Fibroblast of pulmonary artery (primary cell): ENCODE results near the gene SRBD1.
A peak's percentile ranks its signal among the peaks of the same experiment; 100 is the strongest.

Source experiments
- DNase-seq: peaks from one replicate; pipeline ENCODE4 v3.0.0-alpha.2; 2010; ENCODE audit warnings: low read depth
- H3K4me3 ChIP-seq: replicated peaks from 2 replicates; pipeline ENCODE4 v1.5.1; 2011; ENCODE audit warnings: low read depth, mild to moderate bottlenecking, control low read depth, low read length, moderate library complexity
- TF ChIP-seq, protein P1 (sequence below): IDR thresholded peaks from 2 replicates; pipeline ENCODE4 v1.5.1; 2011; ENCODE audit warnings: mild to moderate bottlenecking, control low read depth, low read length, inconsistent platforms; ENCODE audit errors: missing control alignments

Gene SRBD1

DNA sequence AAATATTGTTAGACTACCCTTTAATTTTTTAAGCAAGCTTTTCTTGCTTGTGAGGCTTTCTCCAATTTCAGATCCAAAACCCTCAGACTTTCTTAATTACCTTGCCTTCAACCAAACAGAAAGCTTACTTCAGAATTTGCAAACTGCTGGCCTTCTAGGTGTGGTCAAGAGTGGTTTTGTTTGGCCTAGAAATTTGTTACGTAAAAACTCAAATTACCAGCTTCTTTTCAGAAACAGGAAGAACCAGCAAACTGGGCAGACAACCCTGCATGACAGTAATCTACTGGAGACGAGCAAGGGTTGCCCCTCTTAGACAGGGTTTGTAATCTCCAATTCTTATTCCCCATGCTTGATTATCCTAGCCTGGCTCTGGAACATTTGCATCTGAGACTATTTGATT lies 27.1 kb downstream of the SRBD1 start:
- no peak overlapping the region for H3K4me3 ChIP-seq
- TF ChIP-seq, protein P1, sequence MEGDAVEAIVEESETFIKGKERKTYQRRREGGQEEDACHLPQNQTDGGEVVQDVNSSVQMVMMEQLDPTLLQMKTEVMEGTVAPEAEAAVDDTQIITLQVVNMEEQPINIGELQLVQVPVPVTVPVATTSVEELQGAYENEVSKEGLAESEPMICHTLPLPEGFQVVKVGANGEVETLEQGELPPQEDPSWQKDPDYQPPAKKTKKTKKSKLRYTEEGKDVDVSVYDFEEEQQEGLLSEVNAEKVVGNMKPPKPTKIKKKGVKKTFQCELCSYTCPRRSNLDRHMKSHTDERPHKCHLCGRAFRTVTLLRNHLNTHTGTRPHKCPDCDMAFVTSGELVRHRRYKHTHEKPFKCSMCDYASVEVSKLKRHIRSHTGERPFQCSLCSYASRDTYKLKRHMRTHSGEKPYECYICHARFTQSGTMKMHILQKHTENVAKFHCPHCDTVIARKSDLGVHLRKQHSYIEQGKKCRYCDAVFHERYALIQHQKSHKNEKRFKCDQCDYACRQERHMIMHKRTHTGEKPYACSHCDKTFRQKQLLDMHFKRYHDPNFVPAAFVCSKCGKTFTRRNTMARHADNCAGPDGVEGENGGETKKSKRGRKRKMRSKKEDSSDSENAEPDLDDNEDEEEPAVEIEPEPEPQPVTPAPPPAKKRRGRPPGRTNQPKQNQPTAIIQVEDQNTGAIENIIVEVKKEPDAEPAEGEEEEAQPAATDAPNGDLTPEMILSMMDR = no peak
- no peak for DNase-seq

DNA sequence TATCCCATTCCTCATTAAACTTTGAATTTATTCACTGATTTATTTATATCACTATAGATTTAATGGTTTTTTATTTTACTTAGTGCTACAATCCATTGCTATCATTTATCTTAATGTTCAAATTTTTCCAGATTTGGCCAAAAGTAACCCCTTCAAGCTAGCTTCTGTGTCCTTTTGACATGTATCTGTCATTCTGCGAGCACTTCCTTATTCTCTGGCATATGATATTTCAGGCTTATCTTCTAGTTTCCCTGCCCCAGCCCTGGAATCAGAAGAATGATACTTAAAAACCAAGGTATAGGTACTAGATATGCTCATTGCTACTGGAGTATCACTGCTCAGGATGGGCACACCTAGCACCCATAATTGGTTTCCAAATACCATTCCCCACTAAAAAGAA lies 28.5 kb downstream of the SRBD1 start:
- TF ChIP-seq, protein P1 = no peak
- no peak for DNase-seq
- no peak overlapping the region for H3K4me3 ChIP-seq

DNA sequence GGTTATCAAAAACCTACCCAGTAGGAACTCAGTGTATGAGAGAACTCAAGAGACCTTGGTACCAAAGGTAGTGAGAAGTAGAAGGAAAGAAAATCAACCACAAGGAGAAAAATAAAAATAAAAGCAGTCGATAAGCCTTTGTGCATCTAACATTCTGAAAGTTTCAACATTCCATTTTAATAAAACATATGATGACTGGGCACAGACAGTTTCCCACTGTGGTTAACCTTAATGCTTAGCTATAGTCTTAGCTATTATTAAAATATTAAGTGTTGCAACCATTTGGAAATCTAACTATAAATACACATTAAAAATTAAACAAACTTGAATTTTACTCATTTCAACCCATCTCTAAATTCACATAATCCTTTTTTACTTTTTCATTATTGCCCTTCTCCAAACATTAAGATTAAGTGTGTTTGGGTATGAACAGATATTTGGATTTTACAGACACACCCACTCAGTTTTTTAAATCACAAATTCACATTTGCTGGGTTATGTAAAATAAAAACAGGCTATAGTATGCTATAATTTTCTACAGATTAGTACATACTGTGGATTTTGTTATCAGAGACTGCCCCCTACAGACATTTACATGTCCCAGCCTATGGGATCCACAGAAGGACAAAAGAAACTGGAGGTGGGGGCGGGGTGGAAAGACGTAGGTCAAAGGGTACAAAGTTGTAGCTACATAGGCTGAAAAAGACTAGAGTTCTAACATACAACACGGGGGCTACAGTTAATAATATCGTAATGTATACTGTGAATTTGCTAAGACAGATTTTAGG lies 32.8 kb downstream of the SRBD1 start:
- peak; percentile 62 for DNase-seq
- H3K4me3 ChIP-seq = no peak overlapping the region
- TF ChIP-seq, protein P1 = peak; percentile 50

DNA sequence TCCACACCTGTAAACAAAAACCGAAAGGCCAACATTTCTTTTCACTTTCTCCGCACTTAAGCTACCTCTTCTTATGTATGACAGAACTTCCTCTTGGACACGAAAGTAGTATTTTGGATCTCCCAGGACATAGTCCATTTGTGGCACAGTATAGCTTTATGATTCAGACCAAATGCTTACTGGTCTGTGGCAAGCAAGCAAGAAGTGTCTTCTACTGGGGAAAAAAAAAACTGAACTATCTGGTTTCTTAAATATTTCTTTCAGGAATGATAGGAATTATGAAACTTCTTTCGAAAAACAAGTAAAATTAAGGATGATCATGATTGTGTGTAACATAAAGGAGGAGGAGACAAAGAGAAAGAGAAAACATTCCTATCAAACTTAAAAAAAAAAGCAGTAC lies 33.6 kb downstream of the SRBD1 start:
- TF ChIP-seq, protein P1 = no peak
- H3K4me3 ChIP-seq = no peak overlapping the region
- no peak for DNase-seq

DNA sequence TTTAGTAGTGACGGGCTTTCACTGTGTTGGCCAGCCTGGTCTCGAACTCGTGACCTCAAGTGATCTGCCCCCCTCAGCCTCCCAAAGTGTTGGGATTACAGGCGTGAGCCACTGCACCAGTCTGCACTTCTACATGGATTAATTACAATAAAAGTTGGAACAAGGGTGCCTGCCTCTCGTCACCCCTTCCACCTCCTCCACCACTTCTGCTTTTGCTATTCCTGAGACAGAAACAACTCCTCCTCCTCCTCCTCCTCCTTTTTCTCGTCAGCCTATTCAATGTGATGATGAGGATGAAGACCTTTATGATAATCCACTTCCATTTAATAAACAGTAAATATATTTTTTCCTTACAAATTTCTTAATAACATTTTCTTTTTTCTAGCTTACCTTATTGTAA lies 35.2 kb downstream of the SRBD1 start:
- DNase-seq = no peak
- H3K4me3 ChIP-seq = no peak overlapping the region
- TF ChIP-seq, protein P1 = no peak

DNA sequence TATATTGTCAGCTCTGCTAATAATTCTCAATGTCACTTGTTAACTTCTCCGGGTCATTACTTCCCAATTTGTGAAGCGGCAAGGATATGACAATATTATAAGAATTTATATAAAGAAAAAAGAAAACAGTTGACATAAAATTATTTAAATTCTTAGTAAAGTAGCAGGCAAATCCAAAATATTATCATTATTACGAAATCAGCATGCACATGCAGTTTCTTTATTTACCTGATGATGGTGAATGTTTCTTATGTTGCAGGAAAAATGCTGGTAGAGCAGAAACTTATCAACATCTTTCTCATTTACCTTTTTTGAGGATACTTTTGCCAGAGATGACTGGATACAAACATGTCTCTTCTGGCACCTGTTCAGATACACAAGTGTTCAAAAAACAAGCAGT lies 38.1 kb downstream of the SRBD1 start:
- H3K4me3 ChIP-seq = no peak overlapping the region
- DNase-seq = no peak
- TF ChIP-seq, protein P1 = no peak

DNA sequence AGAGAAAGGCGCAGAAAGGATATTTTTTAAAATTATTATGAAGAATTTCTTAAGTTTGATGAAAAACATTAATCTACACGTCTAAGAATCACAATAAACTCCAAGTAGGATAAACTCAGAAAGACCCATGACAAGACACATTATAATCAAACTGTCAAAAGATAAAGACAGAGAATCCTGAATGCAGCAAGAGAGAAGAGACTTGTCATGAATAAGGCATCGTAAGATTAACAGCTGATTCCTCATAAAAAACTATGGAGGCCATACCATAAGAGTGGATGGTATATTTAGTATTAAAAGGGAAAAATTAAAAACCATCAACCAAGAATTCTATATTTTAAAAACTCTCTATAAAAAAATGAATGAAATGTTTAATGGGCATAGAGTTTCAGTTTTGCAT lies 39.1 kb downstream of the SRBD1 start:
- no peak for DNase-seq
- TF ChIP-seq, protein P1 = no peak
- no peak overlapping the region for H3K4me3 ChIP-seq
